Measurements from ENCODE around the gene PJA2.
A peak's percentile ranks its signal among the peaks of the same experiment; 100 is the strongest.

Gene PJA2

DNA sequence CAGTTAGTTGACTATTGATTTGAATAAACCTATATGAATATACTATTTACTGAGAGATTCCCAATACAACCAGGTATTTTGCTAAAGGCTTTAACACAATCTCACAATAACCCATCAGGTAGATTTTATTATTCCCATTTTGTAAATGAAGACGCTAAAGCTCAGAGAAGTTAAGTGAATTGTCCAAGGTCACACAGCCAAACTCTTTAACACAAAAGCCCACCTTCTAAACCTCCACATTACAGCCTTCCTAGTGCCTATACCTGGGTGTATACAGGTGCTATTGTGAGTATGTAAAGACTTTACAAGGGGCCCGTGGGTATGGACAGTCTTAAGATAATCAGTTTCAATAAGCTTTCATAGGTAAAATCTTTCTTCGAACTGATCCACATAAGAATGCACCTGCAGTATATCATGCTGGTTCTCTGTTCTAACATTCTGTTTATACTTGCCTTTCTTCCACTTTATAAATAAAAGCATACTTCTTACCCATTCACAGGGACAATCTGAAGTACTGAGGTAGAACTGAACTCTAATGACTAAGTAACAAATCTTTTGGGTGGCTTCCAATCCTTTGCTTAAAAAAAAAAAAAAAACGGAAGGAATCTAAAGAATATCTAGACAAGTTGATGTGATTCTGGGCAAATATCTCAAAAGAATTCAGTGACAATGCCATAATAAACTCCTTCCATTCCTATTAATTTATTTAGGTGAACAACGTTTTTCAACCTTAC is 59.1 kb downstream of the PJA2 start:
- DNase-seq (ENCODE audit: low spot score), result no peak

DNA sequence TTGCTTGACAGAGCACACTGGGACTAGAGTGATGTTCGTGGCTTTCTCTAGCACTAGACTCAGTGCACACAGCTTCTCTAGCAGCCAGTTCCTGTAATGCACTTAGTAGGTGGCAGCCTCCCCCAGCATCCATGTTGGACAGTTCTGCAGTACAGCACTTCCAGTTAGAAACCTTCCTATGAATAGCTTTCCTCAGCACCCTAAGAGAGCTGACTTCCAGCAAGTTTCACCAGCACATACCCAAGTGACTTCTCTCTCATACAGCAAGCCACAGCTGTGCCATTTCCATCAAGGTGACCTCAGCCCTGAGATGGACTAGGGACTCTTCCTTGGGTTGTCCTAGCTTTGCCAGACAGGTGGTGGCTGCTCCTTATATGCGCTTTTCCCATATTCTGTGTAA is 60.4 kb downstream of the PJA2 start:
- DNase-seq (ENCODE audit: low spot score), result no peak

DNA sequence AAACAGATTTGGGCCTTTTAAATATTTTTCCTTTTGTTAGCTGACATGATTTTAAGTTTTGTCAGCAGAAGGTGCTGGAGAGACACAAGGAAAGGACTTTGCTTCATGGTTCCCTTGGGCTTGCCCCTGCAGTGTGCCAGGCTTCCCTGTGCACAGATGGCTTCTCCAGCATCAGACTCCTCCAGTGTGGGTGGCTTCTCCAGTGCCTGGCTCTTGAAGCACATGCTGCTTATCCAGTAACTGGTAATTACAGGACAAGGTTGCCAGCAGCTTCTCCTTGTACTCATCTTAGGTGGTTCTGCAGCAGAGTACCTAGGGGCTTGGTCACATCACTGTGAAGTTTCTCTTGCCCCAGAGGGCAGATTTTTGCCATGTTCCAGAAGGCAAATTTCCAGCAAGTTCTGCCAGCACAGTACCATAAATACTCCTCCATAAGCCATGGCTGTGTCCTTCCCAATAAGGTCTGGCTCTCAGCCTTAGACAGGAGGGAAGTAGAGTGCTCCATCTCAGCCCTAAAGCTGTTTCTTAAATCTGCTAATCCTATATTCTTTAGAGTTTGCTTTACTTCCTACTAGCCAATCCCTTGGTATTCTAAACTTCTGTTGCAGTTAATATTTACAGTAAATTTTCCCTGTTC is 62.4 kb downstream of the PJA2 start:
- DNase-seq (ENCODE audit: low spot score), result peak; percentile 19

- no peak for DNase-seq (ENCODE audit: low spot score)
Measured at GRCh38 chr5:109345699-109346098, 64.1 kb downstream of the PJA2 start.

DNA sequence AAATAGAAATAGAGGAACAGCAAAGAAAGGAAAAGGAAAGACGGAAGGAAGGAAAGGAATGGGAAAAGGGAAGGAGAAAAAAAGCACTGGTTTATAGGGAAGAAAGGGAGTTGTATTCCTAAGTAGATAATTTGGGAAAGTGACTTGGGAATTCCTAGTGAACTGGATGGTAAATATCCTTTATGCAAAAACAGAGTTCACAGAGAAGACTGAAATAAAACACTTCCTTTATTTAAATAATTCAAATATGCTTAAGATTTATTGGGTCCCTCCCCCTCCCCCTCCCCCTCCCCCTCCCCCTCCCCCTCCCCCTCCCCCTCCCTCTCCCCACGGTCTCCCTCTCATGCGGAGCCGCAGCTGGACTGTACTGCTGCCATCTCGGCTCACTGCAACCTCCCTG is 69.4 kb downstream of the PJA2 start:
- DNase-seq (ENCODE audit: low spot score), result no peak

DNA sequence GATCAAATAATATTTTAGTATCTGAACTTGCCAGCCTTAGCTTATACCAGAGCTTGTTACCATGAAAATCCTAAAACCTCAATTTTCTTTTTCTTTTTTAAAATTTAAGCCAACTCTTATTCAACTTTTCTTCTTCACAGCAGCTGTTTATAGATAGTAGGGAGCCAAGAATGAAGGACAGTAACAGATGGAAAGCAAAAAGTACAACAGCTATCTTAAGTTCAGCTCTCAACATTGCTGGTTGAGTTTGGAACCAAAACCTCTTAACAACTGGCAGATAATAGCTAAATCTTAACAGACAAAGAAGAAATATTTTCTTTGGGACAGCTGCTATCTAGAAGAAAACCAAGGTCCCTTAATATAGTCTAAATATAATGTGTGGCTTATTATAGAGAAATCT is 74.7 kb downstream of the PJA2 start:
- no peak for DNase-seq (ENCODE audit: low spot score)

- DNase-seq (ENCODE audit: low spot score), result no peak
Measured at GRCh38 chr5:109334056-109334455, 75.7 kb downstream of the PJA2 start.

GRCh38 chr5:109329333-109330237 is 80.2 kb downstream of the PJA2 start:
- no peak for DNase-seq (ENCODE audit: low spot score)

DNA sequence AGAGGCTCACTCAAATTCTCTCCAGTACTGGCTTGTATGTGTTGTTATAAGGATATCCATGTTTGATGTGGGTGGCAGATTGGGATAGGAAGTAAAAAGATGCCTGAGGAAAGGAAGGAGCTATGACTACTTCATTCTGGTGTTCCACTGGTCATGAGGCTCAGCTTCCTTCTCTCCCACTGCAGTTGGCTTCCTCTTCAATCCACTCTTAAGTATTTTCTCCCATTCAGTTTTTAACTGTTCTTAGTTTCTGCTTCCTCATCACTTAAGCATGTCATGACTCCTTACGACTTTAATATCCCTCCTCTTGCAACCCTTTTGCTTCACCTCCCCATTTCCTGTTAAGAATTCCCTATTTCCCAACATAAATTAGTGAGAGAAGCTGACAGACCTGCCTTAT is 81.1 kb downstream of the PJA2 start:
- no peak for DNase-seq (ENCODE audit: low spot score)

- no peak for DNase-seq (ENCODE audit: low spot score)
Measured at GRCh38 chr5:109327570-109327969, 82.2 kb downstream of the PJA2 start.

GRCh38 chr5:109326919-109327318 is 82.9 kb downstream of the PJA2 start:
- no peak for DNase-seq (ENCODE audit: low spot score)

DNA sequence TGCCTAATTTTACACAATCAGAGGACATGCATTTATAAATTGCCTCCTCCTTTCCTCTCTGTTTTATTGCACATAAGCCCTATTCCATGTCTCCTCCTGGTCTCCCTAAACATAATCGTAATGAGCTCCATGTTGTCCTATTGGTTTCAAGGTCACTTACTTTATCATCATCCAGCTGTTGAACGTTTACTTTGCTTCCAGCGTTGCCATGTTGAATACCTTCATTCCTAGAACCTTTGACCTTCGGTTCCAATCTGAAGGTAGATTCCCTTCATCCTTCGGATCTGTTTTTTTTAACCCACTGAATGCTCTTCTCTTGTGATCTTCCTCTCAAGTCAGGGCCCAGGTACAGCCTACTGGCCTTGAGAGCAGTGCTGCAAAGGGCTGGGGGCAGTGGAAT is 84.3 kb downstream of the PJA2 start:
- DNase-seq (ENCODE audit: low spot score), result no peak

GRCh38 chr5:109324931-109325330 is 84.8 kb downstream of the PJA2 start:
- no peak for DNase-seq (ENCODE audit: low spot score)

DNA sequence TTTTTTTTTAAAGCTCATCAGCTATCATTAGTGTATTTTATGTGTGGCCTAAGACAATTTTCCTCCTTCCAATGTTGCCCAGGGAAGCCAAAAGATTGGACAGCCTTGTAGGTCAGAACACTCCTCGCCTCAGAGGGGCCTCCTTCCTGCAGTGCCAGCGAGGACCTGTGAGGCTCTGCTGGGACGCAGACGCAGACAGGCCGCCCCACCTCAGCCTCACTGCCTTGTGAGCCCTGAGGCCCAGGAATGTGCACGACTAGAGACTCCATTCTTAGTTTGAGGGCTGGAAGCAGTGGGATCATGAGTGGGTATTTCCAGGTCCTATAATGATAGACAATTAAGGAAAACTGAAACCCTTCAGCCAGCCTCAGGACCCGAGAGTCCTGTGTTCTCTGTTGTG is 85.4 kb downstream of the PJA2 start:
- no peak for DNase-seq (ENCODE audit: low spot score)

DNA sequence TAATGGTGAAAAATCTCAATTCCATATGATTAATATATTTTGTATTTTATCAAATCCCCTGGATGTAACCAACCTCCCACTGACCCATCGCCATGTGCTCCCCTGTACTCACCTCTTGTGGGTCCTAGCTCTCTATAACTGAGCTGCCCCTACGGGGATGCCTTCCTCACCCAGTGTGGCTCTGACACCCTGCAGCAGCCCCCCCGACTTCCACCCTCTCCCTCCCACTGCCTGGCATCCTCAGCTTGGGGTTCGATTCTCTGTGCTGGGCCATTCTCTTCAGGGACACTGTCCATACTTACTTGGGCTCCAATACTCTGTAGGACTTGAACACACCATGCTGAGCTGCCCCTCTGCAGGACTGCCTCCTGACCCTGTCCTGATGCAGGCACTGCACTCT is 87.1 kb downstream of the PJA2 start:
- no peak for DNase-seq (ENCODE audit: low spot score)

DNA sequence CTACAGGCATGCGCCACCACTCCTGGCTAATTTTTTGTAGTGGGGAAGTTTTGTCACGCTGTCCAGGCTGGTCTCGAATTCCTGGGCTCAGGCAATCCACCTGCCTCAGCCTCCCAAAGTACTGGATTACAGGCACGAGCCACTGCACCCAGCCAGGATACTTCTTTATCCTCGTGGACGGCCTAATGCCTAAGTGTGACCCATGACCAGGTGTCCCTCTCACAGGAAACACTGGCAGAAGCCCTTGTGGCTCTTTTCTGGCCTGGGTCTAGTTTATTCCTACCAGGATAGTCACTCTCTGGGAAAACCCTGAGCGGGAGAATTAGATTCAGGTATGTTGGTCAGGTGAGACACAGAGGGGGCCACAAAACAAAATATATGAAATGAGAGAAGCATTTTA is 90.4 kb downstream of the PJA2 start:
- no peak for DNase-seq (ENCODE audit: low spot score)

DNA sequence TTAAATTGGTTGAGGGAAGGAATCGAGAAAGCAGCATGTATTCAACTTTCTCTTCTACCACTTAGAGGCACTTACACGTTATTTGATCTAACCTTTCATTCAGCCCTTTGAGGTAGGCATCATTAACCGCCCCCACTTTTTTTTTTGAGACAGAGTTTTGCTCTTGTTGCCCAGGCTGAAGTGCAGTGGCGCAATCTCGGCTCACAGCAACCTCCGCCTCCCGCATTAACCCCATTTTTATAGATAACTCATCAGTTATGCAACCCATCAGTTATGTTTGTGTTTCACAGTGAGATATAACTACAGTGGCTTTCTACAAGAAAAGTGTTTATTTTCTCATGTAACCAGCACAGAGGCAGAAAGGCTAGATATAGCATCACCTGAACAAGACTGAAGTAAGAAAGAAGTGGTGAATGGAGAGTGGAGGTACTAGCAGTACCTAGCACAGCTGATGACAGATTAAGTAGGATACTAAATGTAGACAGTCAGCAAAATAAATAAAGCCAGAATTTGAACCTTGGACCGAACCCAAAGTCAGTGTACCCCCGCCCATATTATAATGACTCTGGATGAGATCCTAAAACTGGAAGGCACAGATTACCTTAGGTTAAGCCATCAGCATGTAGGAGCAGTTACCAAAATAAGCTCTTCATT is 91.2 kb downstream of the PJA2 start:
- DNase-seq (ENCODE audit: low spot score), result no peak

DNA sequence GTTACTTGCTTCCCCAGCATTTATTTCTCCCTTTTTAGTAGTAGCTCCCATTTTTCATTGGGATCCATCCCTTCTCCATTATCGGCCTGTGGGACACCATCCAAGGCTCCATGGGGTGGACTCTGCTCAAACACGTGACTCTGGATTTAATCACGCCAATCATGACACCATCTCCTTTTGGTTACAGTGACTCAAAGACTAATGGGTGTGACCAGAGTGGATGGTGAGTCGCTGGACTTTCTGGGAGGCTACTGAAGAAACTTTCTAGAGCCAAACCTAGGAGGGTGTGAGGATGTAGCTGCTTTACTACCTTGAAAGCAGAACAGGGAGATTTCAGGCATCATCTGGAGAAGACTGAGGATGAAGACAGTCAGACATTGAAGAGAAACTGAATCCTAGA is 93.1 kb downstream of the PJA2 start:
- DNase-seq (ENCODE audit: low spot score), result no peak

DNA sequence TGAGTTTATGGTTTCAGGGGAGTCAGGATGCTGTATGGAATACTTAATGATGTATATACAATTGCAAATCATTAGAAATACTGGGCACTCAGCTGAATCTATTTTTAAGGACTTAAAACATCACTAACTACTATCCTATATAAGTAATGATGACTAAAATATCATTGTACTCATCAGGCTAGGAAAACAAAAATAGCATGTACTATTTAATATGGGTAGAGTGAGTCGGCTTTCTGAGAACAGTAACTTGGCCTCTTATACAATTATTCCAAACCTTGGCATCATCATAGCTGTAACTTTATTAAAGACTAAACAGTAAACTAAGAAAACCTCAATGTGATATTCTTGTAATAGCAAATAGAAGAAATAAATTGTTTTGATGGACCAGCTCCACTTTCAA is 94.5 kb downstream of the PJA2 start:
- DNase-seq (ENCODE audit: low spot score), result no peak

DNA sequence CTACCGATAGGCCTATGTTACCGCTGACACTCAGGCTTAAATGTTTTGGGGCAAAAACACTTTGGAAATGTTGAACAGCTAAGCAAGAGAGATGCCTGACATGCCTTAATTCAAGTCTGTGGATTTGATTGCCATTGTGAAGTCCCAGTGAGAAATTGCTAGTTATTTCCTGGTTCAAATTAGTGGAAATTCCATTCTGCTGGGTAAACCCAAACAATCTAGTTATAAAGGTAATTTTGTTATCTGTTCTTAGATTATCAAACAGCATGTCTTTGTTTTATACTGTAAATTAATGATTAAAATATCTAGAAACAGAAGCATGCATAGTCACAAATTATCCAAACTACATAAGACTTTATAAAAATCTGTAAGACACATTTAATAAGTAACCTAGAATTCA is 96.6 kb downstream of the PJA2 start:
- DNase-seq (ENCODE audit: low spot score), result no peak

- DNase-seq (ENCODE audit: low spot score), result no peak
Measured at GRCh38 chr5:109312695-109313094, 97.1 kb downstream of the PJA2 start.

DNA sequence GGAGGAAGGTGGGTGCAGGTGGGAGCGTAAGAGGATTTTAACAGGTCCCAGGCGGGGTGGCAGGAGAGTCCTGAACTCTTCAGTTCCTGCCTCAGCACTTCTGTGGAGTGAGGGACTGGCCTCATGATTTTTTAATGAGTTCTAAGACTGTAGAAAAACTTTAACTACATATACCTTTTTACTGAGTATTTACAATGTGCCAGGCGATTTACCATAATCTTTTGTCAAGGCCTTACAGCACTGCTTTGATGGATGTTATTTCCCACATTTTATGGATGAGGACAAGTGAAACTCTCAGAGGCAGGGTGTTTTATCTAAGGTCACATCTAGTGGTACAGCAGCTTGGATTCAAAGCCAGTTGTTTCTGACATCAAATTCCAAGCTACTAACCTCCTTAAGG is 99.5 kb downstream of the PJA2 start:
- DNase-seq (ENCODE audit: low spot score), result no peak
